Natural killer cell (primary cell): ENCODE results near the gene TMA7. TPM values are rescaled to one million over a fixed set of nuclear protein-coding genes. Genes with fewer than 3 reads are reported as not detected.

Source experiments
- ATAC-seq, 3 donors: fragments of 150-1000 bp in 2 of 3; fragments of 200-7000 bp in 1 of 3; cut with Tn5 transposase; 1 replicate in 1 of 3; 2 replicates in 2 of 3; pipeline ENCODE4 v1.10.0; 2021; ENCODE audit warnings: mild to moderate bottlenecking in 2 of 3, moderate library complexity in 2 of 3
- DNase-seq, 2 donors: peaks; one replicate each; pipeline versions ENCODE4 v3.0.0 to v3.0.0-alpha.2; 2013 to 2021; ENCODE audit warnings: mixed read lengths in 1 of 2
- H3K27ac ChIP-seq: one replicate; pipeline ENCODE4 v1.5.1; 2013; ENCODE audit warnings: mild to moderate bottlenecking, low read length
- H3K27me3 ChIP-seq: one replicate; pipeline ENCODE4 v1.6.1; 2013; ENCODE audit warnings: low read length; ENCODE audit not compliant: control insufficient read depth, insufficient read depth
- H3K36me3 ChIP-seq: one replicate; pipeline ENCODE4 v1.6.1; 2013; ENCODE audit warnings: low read length; ENCODE audit not compliant: control insufficient read depth, insufficient read depth
- H3K4me1 ChIP-seq: one replicate; pipeline ENCODE4 v1.6.1; 2013; ENCODE audit warnings: low read length; ENCODE audit not compliant: control insufficient read depth, insufficient read depth
- H3K4me3 ChIP-seq: one replicate; pipeline ENCODE4 v1.5.1; 2013; ENCODE audit warnings: low read length
- H3K9me3 ChIP-seq: one replicate; pipeline ENCODE4 v1.6.1; 2013; ENCODE audit warnings: low read length; ENCODE audit not compliant: control insufficient read depth, insufficient read depth
- H3K27ac Mint-ChIP-seq, 2 donors: one replicate each; pipeline ENCODE4 v1.8.0; 2022; ENCODE audit warnings: mild to moderate bottlenecking in 2 of 2, mixed read lengths in 2 of 2, moderate library complexity in 1 of 2
- H3K27me3 Mint-ChIP-seq, 2 donors: one replicate each; pipeline ENCODE4 v1.8.0; 2022; ENCODE audit warnings: low read depth in 2 of 2, mixed read lengths in 2 of 2
- H3K36me3 Mint-ChIP-seq: one replicate; pipeline ENCODE4 v1.8.0; 2022; ENCODE audit warnings: mixed read lengths
- H3K4me1 Mint-ChIP-seq, 2 donors: one replicate each; pipeline ENCODE4 v1.8.0; 2022; ENCODE audit warnings: mixed read lengths in 2 of 2
- H3K4me3 Mint-ChIP-seq: one replicate; pipeline ENCODE4 v1.8.0; 2022; ENCODE audit warnings: mild to moderate bottlenecking, moderate library complexity, mixed read lengths
- H3K9me3 Mint-ChIP-seq, 2 donors: one replicate each; pipeline ENCODE4 v1.8.0; 2022; ENCODE audit warnings: mixed read lengths in 2 of 2
- WGBS: methylation state at CpG from one replicate; pipeline ENCODE4 v1.1.7; 2013; ENCODE audit warnings: missing lambda C conversion rate; ENCODE audit not compliant: insufficient coverage; 5-methylcytosine and 5-hydroxymethylcytosine counted together
- intact Hi-C: fragments of 100-400 bp; cut with micrococcal nuclease; formaldehyde crosslinking; loops from one replicate; pipeline ENCODE4 v1.14.2; 2022
- total RNA-seq, 4 donors: library from RNA; stranded (reverse); fragments of 120-200 nt in 1 of 4; gene quantifications; one replicate each; pipeline versions ENCODE4 v1.2.3 to v1.2.4, GENCODE V29; 2013 to 2022
- TF ChIP-seq, protein P1 (sequence below): fragments of 200-600 bp; IDR thresholded peaks from one replicate; pipeline ENCODE4 v1.8.0; 2022; ENCODE audit warnings: antibody characterized with exemption

TMA7 gene
- total RNA-seq, 3 donors from 2014 or later (not counting 1 experiment from before 2014, with no cell fraction given): 192 to 239 (median 229) TPM

GRCh38 chr3:48411041-48411588 is 28.9 kb upstream of the TMA7 start:
- 91% methylated on average over 9 of the region's 9 CpGs for WGBS
- TF ChIP-seq, protein P1, sequence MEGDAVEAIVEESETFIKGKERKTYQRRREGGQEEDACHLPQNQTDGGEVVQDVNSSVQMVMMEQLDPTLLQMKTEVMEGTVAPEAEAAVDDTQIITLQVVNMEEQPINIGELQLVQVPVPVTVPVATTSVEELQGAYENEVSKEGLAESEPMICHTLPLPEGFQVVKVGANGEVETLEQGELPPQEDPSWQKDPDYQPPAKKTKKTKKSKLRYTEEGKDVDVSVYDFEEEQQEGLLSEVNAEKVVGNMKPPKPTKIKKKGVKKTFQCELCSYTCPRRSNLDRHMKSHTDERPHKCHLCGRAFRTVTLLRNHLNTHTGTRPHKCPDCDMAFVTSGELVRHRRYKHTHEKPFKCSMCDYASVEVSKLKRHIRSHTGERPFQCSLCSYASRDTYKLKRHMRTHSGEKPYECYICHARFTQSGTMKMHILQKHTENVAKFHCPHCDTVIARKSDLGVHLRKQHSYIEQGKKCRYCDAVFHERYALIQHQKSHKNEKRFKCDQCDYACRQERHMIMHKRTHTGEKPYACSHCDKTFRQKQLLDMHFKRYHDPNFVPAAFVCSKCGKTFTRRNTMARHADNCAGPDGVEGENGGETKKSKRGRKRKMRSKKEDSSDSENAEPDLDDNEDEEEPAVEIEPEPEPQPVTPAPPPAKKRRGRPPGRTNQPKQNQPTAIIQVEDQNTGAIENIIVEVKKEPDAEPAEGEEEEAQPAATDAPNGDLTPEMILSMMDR: no peak
- Histone ChIP-seq H3K4me3 (no peak overlapping the region), H3K27me3 (no peaks in the 10 kb centered on the region), H3K27ac (no peak overlapping the region), H3K4me1 (no peaks in the 10 kb centered on the region), H3K9me3 (no peaks in the 10 kb centered on the region), H3K36me3 (no peaks in the 10 kb centered on the region)
- DNase-seq (no peak), ATAC-seq (no peak)
- Mint-ChIP-seq H3K4me3 (no peak overlapping the region), H3K4me1 (no peaks in the 10 kb centered on the region), H3K27ac (no peak overlapping the region), H3K9me3 (no peaks in the 10 kb centered on the region), H3K27me3 (no peaks in the 10 kb centered on the region), H3K36me3 (no peaks in the 10 kb centered on the region)
- intact Hi-C loops: no loop called here

DNA sequence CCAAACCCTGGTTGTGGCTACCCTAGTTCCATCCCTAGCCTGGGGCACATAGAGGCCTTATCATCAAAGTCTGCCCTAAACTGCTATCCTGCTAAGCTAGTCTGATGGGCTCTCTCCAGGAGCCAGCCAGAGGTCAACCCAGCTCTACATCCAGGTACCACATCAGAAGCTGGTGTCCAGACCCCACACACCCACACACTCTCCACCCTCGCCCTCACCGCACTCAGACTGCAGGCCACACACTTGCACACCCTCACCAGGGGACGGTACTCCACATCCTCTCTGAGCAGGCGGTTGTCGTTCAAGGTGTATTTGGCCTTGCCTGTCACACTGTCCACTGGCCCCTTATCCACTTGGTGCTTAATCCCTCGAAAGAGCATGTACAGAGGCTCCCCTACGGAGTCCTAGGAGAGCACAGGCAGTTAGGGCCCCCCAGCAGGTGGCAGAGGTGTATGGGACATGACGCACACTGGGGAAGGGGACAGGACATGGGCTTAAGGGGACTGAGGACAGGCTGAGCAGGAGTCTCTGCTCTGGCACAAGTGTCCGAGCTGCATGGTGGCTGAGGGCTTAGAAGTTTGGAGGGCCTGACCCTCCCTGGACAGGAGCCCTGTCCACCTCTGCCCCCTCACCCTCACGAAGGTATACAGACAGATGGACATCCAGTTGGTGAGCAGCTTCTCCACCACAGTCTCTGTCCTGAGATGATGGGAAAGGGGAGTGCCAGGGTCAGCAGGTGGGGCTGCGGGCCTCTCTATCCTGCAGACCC is 28.3 kb upstream of the TMA7 start:
- Mint-ChIP-seq H3K4me3 (no peak overlapping the region), H3K36me3 (no peaks in the 10 kb centered on the region), H3K27me3 (no peaks in the 10 kb centered on the region), H3K27ac (no peak overlapping the region), H3K4me1 (no peaks in the 10 kb centered on the region), H3K9me3 (no peaks in the 10 kb centered on the region)
- ATAC-seq: no peak
- intact Hi-C loops: no loop called here
- H3K36me3 ChIP-seq: no peaks in the 10 kb centered on the region
- H3K4me3 ChIP-seq: no peak overlapping the region
- TF ChIP-seq, protein P1: no peak
- 78% methylated on average over 10 of the region's 11 CpGs for WGBS
- H3K27me3 ChIP-seq: no peaks in the 10 kb centered on the region
- H3K4me1 ChIP-seq: no peaks in the 10 kb centered on the region
- H3K9me3 ChIP-seq: no peaks in the 10 kb centered on the region
- no peak for DNase-seq
- H3K27ac ChIP-seq: no peak overlapping the region

- ATAC-seq (no peak), DNase-seq (no peak)
- H3K27me3 ChIP-seq: no peaks in the 10 kb centered on the region
- Mint-ChIP-seq H3K9me3 (no peaks in the 10 kb centered on the region), H3K4me3 (no peak overlapping the region), H3K36me3 (no peaks in the 10 kb centered on the region), H3K27me3 (no peaks in the 10 kb centered on the region), H3K4me1 (no peaks in the 10 kb centered on the region), H3K27ac (no peak overlapping the region)
- no peaks in the 10 kb centered on the region for H3K9me3 ChIP-seq
- H3K27ac ChIP-seq: no peak overlapping the region
- intact Hi-C loops: no loop called here
- H3K36me3 ChIP-seq: no peaks in the 10 kb centered on the region
- WGBS: 91% methylated on average over 19 of the region's 19 CpGs
- TF ChIP-seq, protein P1: no peak
- H3K4me1 ChIP-seq: no peaks in the 10 kb centered on the region
- H3K4me3 ChIP-seq: no peak overlapping the region
Measured at GRCh38 chr3:48412375-48413001, 27.6 kb upstream of the TMA7 start.
